Medulla oblongata (tissue), 1 donor: ENCODE measurements around the gene TAS1R1.
"Not testable (repeated sequence)": the region's sequence is repeated elsewhere in the genome, so short reads cannot be mapped to it uniquely, and the experiment has no call there.

Experiments used
- DNase-seq: peaks from one replicate; pipeline ENCODE4 v3.0.0-alpha.2; 2015; ENCODE audit errors: extremely low spot score

TAS1R1 gene

GRCh38 chr1:6588893-6589520, 33.9 kb downstream of the TAS1R1 start:
- DNase-seq: no peak

DNA sequence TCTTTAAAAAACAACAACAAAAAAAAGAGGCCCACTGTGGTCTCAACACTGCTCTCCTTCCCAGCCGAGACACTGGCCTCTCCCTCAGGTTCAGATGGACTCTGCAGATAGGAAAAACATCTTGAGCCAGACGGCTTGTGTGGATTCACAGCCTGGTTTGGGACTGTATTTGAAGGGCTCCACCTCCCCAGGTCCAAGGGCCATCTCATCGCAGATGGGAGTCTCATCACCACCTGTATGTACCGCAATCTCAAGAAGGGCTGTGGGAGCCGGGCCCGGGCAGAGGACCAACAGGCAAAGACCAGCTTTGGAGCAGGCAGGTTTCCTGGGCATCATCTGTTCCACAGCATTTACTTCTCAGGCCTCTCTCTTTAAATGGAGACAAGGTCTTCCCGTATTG, 34.9 kb downstream of the TAS1R1 start:
- DNase-seq: no peak

DNA sequence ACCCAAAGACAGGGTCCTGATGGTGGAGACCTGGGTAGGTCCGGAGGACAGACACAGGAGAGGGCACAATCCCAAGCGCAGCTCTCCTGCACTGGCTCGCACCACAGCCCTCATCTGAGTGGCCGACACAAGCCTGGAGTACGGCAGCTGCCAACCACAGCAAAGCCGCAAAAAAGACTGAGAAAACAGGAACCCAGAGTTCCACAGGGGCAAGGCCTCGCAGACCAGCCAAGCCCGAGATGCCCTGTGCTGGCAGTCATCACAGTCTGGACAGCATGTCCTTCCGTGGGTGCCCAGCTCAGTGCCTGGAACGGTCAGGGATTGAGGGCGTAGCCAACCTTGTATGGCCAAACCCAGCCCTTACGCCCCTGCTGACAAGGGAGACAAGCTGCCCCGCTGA, 36.1 kb downstream of the TAS1R1 start:
- DNase-seq: peak; percentile 49

GRCh38 chr1:6591644-6592043, 36.5 kb downstream of the TAS1R1 start:
- no peak for DNase-seq

GRCh38 chr1:6592441-6592840, 37.3 kb downstream of the TAS1R1 start:
- no peak for DNase-seq

GRCh38 chr1:6592865-6593593, 37.9 kb downstream of the TAS1R1 start:
- no peak for DNase-seq

- no peak for DNase-seq
These were observed 38.7 kb downstream of the TAS1R1 start for GRCh38 chr1:6593810-6594209.

DNA sequence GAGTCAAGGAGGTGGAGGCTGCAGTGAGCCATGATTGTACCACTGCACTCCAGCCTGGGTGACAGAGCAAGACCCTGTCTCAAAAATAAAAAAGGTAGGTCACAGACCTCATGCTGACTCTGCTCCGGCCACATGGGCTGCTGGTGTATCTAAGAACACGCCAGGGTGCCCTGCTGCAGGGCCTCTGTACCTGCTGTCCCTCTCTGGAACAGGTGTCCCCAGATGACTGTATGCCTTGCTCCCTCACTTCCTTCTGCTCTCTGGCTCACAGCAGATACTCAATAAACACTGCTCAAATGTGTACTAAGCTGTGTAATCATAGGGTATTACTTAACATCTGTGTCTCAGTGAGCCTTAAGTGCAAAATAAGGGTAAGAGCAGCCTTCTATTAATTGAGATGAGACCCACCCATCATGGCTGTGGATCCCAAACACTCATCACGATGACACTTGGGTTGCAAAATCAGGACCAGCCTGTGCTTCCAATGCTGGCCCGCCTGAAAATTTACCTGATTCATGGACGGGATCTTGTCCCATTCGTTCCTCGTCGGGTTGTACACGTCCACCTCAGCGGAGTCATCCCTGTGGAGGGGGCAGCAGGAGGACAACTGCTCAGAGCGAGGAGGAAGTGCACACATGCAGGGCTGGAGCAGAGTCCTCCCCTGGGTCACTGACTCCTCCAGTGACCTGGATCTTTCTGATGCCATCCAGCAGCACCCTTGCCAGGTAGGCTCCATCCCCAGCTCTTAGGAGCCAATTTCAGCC, 40.1 kb downstream of the TAS1R1 start:
- DNase-seq: no peak

DNA sequence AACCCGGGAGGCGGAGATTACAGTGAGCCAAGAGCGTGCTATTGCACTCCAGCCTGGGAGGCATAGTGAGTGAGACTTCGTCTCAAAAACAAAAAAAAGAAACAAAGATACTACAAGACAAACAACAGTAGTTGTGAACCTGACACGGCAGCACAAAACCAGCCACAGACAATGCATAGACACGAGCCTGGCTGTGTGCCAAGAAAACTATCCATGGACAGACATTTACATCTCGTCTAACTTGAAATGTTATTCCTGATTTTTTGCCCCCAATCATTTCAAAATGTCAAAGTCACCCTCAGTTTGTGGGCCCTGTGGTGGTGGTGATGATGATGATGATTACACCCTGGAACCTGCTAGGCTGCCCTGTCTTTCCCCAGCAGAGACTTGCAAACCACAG, 41.2 kb downstream of the TAS1R1 start:
- DNase-seq: no peak

- no peak for DNase-seq
These were observed 42.0 kb downstream of the TAS1R1 start for GRCh38 chr1:6596886-6597776.

- no peak for DNase-seq
These were observed 42.6 kb downstream of the TAS1R1 start for GRCh38 chr1:6597777-6598131.

GRCh38 chr1:6599141-6599975, 44.3 kb downstream of the TAS1R1 start:
- DNase-seq: peak; percentile 44

GRCh38 chr1:6599991-6600390, 44.9 kb downstream of the TAS1R1 start:
- not testable (repeated sequence) for DNase-seq

DNA sequence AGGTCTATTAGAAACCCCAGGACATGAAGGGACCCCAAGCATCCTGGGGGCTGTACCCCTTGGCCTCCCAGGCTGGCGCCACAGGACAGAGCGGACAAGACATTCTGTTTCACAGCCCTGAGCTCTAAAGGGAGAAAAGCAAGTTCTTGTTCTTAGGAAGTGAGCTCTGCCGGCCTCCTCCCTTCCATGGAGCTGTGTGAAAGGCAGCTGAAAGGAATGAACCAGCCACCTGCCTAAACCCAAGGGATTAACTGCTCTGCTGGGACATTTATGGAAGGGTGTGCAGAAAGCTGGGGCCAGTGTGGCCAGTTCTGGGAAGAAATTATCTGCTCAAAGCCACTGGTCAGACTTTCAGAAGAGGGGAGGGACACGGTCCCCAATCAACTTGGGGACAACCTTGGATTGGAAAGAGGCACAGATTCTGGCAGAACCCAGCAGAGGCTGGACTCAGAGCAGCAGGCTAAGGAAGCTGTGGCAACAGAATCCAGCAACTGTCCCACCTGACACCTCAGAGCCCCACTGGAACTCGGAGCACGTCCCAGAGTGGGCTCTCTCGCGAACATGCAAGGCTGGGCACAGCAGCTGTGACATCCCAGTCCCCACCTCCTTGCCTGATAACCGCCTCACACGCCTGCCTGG, 45.4 kb downstream of the TAS1R1 start:
- DNase-seq: no peak

GRCh38 chr1:6601049-6601922, 46.2 kb downstream of the TAS1R1 start:
- DNase-seq: peak; percentile 92

GRCh38 chr1:6601923-6602668, 47.0 kb downstream of the TAS1R1 start:
- peak; percentile 40 for DNase-seq

DNA sequence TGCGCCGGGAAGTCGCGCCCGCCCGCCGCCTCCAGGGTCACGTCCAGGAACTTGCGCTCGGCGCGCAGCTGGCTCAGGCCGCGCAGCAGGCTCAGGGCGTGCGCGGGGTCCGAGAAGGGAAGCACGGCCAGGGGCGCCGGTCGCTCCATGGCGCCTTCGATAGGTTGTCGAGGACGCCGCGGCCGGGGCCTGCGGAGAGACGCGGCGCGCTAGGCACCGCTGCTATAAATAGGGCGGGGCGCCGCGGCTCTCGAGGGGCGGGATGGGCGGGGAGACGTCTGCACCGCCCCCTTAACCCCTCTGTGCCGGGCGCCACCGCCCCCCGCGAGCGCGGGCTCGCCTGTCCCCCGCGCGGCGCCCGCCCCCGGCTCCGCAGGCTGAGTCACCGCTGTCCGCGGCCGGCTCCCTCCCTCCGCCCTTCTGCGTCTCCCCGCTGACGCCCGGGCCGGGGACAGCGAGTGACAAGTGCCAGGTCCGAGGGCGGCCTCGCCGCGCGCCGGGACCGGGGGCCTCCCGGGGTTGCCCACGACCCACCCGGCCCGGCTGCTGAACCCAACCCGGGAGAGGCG, 47.6 kb downstream of the TAS1R1 start, which contains the start of gene KLHL21:
KLHL21 (minus strand) TSS at position 201 of the 569 bp plus-strand sequence; CDS start at position 149, 52 bp downstream.
- peak; percentile 89 for DNase-seq

GRCh38 chr1:6603238-6603914, 48.3 kb downstream of the TAS1R1 start:
- peak; percentile 92 for DNase-seq
